Measurements from ENCODE around the gene RBFOX2.
"Not testable (repeated sequence)": the region's sequence is repeated elsewhere in the genome, so short reads cannot be mapped to it uniquely, and the experiment has no call there.

The RBFOX2 gene

GRCh38 chr22:35737886-35738285, 290.7 kb downstream of the RBFOX2 start:
- DNase-seq (ENCODE audit: low read depth in 3 of 3), result not testable (repeated sequence)

DNA sequence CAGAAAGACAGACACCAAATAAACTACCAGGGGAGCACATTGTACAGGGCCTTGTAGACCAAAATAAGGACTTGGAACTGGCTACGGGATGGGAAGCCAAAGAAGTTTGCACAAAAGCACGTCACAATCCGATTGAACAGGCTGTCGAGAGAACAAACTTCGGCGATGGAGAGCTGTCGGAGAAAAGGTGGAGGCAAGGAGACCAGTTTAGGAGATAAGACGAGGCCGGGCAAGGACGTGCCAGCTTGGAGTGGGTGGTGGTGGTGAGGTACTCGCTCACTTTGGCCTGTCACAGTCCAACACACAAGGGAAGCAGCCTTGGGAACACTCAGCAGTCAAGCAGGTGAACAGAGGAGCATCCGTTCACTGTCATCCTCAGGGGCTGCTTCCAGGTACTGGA, 291.9 kb downstream of the RBFOX2 start:
- DNase-seq (ENCODE audit: low read depth in 3 of 3), result no peak

DNA sequence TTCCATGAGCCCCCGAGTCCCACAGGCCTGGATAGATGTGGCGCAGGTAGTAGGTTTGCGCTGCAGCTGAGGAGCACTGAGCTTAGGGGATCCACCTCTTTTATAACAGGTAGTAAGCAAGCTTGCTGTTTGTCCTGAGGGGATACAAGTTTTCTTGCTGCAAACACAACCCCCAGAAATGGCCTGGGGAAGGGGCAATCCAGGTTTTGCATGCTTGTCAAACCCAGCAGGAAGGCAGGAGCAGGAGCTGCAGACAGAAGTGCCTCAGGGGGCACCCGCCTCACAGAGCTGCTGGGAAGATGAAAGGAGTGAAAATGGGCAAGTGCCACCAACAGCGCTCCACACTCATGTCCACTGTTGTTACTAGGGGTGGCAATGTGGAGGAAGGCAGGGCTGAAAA, 292.5 kb downstream of the RBFOX2 start:
- DNase-seq (ENCODE audit: low read depth in 3 of 3), result no peak

- no peak for DNase-seq (ENCODE audit: low read depth in 3 of 3)
Observed at GRCh38 chr22:35735542-35735941, 293.1 kb downstream of the RBFOX2 start.

- no peak for DNase-seq (ENCODE audit: low read depth in 3 of 3)
Observed at GRCh38 chr22:35734517-35734827, 294.2 kb downstream of the RBFOX2 start.

- no peak for DNase-seq (ENCODE audit: low read depth in 3 of 3)
Observed at GRCh38 chr22:35733791-35734516, 294.7 kb downstream of the RBFOX2 start.

GRCh38 chr22:35733036-35733435, 295.6 kb downstream of the RBFOX2 start:
- no peak for DNase-seq (ENCODE audit: low read depth in 3 of 3)

GRCh38 chr22:35732116-35732515, 296.5 kb downstream of the RBFOX2 start:
- no peak for DNase-seq (ENCODE audit: low read depth in 3 of 3)

- no peak for DNase-seq (ENCODE audit: low read depth in 3 of 3)
Observed at GRCh38 chr22:35731321-35731720, 297.3 kb downstream of the RBFOX2 start.

DNA sequence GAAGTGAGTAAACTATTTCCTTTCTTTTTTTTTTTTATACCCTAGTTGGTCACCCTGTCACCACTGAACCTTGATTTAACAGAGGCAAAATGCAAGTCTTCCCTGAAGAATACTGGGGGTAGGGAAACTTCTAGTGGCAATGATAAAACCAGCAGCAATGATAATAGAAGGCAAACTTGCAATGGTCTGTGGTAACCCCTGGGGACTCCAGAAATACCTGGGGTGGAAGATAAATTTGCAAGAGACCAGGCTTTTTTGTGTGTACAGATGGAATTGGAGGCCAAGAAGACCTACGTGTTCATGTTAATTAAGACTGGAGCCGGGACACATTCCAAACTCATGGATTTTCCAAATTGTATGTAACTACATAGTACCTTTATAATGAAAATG, 299.3 kb downstream of the RBFOX2 start:
- no peak for DNase-seq (ENCODE audit: low read depth in 3 of 3)

DNA sequence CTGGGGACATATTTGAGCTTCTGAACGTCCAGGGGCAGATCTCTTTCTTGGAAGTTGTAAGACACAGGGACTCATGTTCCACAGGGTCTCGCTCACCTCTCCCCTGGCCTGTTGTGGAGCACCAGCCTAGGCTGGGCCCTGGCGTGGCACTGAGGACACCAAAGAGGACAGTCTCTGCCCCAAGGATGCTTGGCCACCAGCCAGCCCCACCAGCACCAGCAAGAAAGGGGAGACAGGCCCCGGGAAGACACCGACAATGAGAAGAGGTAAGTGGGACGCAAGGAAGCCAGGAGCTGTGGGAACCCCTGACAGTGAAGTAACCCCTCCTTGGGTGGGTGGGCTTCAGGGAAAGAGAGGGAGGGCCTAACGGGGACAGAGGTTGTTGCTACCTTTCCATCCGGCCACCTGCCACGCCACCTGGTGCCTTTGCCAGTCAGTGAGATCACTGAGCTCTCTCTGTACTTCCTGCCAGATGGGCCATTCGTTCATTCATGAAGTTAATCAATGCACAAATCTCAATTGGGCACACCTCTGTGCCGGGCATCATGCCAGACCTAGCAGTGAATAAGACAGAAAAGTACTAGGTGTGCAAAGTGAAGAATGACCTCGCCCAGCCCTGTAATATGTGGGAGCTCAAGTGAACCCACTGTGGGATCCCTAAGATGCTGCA, 299.9 kb downstream of the RBFOX2 start:
- no peak for DNase-seq (ENCODE audit: low read depth in 3 of 3)

DNA sequence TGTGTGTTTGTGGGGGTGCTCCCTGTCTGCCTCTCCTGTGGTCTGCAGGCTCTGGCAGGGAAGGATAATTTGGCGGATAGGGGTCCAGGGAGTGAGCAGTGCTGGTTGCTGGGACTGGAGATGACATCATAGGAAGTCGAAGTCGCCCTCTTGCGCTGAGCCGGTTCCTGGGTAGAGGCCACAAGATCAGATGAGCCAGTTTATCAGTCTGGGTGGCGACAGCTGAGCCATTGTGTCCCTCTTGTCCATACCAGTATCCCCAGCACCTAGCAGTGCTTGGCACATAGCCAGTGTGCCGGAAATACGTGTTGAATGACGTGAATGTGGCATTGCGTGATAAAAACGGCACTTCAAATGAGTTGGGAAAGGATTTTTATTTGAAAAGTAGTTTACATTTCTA, 301.2 kb downstream of the RBFOX2 start:
- no peak for DNase-seq (ENCODE audit: low read depth in 3 of 3)

GRCh38 chr22:35726933-35727332, 301.7 kb downstream of the RBFOX2 start:
- no peak for DNase-seq (ENCODE audit: low read depth in 3 of 3)

DNA sequence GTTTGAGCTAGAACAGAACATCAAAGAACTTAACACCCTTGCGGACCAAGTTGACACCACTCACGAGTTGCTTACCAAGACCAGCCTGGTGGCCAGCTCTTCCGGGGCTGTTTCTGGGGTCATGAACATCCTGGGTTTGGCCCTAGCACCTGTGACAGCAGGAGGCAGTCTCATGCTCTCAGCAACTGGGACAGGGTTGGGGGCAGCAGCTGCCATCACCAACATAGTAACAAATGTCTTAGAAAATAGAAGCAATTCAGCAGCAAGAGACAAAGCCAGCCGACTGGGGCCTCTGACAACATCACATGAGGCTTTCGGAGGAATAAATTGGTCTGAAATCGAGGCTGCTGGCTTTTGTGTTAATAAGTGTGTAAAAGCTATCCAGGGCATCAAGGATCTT, 302.2 kb downstream of the RBFOX2 start:
- DNase-seq (ENCODE audit: low read depth in 3 of 3), result no peak

DNA sequence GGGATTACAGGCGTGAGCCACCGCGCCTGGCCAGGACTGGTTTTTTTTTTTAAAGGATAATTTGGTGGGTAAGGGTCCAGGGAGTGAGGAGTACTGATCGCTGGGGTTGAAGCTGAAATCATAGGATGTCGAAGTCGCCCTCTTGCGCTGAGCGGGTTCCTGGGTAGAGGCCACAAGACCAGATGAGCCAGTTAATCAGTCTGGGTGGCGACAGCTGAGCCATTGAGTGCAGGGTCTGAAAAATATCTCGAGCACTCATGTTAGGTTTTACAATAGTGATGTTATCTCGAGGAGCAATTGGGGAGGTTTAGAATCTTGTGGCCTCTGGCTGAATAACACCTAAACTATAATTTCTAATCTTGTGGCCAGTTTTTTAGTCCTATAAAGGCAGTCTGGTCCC, 303.1 kb downstream of the RBFOX2 start:
- no peak for DNase-seq (ENCODE audit: low read depth in 3 of 3)

- DNase-seq (ENCODE audit: low read depth in 3 of 3), result no peak
Observed at GRCh38 chr22:35721960-35722359, 306.7 kb downstream of the RBFOX2 start.

DNA sequence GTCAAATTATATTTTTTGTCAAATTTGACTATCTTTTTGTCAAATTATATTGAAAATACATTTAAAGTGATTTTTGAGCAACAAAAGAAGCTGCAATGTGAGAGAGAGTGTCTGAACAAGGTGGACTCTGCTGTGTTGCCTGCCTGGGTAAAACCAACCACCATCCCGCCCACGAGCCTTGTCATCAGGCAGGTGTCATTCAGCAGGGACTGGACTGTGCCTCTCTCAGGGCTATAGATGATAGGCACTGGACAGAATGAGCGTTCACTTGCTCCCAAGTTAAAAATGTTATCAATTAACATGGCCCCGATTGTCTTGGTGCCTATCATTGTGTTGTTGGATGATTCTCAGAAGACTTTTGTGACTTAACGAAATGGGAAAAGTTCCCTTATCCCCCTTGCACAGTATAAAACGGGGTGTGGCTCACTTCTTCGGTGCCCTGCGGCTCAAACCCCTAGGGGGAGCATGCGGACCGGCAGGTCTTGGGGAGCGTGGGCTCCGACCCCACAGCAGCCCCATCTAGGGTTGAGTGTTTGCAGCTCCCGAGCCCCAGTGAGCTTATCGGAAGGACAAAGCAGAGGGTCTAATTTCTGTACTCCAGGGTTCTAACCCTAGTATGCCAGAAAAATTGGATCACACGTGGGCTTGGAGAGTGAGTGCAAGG, 309.3 kb downstream of the RBFOX2 start:
- no peak for DNase-seq (ENCODE audit: low read depth in 3 of 3)

GRCh38 chr22:35717572-35717971, 311.1 kb downstream of the RBFOX2 start, which contains the start of gene APOL5:
Gene APOL5, plus strand, starts transcription at chr22:35717872. Its CDS starts 0 bp downstream, at chr22:35717872.
- no peak for DNase-seq (ENCODE audit: low read depth in 3 of 3)

DNA sequence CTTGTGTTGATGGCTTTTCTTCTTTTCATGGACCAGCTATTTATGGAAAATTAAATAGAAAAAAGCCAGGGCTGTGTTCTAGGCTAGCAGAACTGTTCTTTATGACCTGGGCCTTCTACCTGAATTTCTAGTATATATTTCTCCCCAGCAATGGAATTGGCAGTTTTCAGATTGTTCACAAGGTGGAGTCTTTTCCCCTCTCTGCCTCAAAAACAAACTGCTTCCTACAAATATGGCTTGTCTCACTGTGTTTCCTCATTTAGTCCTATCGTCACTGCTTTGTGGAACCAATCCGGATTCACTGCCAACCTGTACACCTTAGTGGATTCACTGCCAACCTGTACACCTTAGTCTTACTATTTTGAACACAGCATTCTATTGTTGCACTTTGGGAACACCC, 316.0 kb downstream of the RBFOX2 start:
- DNase-seq (ENCODE audit: low read depth in 3 of 3), result no peak

GRCh38 chr22:35711336-35711735, 317.3 kb downstream of the RBFOX2 start:
- no peak for DNase-seq (ENCODE audit: low read depth in 3 of 3)

DNA sequence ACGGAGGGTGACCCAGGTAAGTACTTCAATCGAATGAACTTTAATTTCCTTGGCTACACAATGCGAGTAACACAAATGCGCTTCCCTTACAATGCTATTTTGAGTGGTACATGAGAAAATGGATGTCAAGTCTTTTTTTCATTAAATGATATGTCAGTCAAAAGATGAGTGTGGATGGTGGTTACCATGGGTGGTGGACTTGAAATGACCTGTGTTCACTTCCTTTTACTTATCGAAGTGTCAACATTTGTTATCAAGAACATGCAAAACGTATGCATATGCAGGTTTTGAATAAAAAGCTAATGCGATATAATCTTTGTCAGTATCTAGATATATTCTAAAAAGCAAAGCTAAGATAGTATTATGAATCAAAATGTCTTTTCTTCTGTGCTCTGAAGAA, 319.7 kb downstream of the RBFOX2 start:
- DNase-seq (ENCODE audit: low read depth in 3 of 3), result no peak

GRCh38 chr22:35708453-35708852, 320.2 kb downstream of the RBFOX2 start:
- DNase-seq (ENCODE audit: low read depth in 3 of 3), result no peak

DNA sequence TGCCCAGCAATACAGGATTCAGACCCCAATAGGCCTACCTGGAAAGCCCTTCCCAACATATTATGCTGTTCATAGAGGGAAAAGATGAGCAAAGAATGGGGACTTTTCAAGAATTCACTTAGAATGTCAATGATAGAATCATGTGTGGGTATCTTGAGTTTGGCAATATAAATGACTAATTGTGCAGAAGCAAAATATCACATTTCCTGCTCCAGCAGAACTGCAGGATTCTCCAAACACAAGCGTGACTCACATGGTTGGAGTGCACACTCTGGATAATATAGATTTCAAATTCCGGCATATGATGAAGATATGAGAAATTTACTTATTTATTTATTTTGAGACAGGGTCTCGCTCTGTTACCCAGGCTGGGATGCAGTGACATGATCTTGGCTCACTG, 323.5 kb downstream of the RBFOX2 start:
- DNase-seq (ENCODE audit: low read depth in 3 of 3), result no peak
